GM23338 (cell line): ENCODE data around the gene ABCA5. TPM values are rescaled to one million over a fixed set of nuclear protein-coding genes. Genes with fewer than 3 reads are reported as not detected.

Source experiments
- ATAC-seq: fragments of 200-7000 bp; cut with Tn5 transposase; 3 replicates; pipeline ENCODE4 v1.9.1; 2020
- DNase-seq: peaks from one replicate; pipeline ENCODE4 v3.0.0-alpha.2; 2015; ENCODE audit warnings: low spot score
- H2AFZ ChIP-seq: fragments of 200-600 bp; sonication (generic); 2 replicates; pipeline ENCODE4 v1.8.0; 2016; ENCODE audit warnings: antibody characterized with exemption, mild to moderate bottlenecking, moderate library complexity
- H3F3A ChIP-seq: fragments of 200-600 bp; sonication (generic); replicated peaks from 2 replicates; pipeline ENCODE4 v1.8.0; 2017; ENCODE audit warnings: antibody characterized with exemption, mixed run types, low read depth
- H3K27ac ChIP-seq: fragments of 200-600 bp; sonication (generic); 2 replicates; pipeline ENCODE4 v1.6.1; 2016; ENCODE audit warnings: low read depth
- H3K27me3 ChIP-seq: fragments of 200-600 bp; sonication (generic); 2 replicates; pipeline ENCODE4 v1.8.0; 2016; ENCODE audit warnings: mild to moderate bottlenecking, mixed run types, moderate library complexity; ENCODE audit not compliant: insufficient read depth
- H3K36me3 ChIP-seq: fragments of 200-600 bp; sonication (generic); 2 replicates; pipeline ENCODE4 v1.8.0; 2016; ENCODE audit warnings: mild to moderate bottlenecking; ENCODE audit not compliant: insufficient read depth
- H3K4me1 ChIP-seq: fragments of 200-600 bp; sonication (generic); 2 replicates; pipeline ENCODE4 v1.8.0; 2016; ENCODE audit warnings: mild to moderate bottlenecking, moderate library complexity; ENCODE audit not compliant: insufficient read depth
- H3K4me2 ChIP-seq: fragments of 200-600 bp; sonication (generic); 2 replicates; pipeline ENCODE4 v1.7.1; 2017; ENCODE audit warnings: mixed run types
- H3K4me3 ChIP-seq: fragments of 200-600 bp; sonication (generic); 2 replicates; pipeline ENCODE4 v1.6.1; 2016; ENCODE audit warnings: mixed run types
- H3K79me2 ChIP-seq: fragments of 200-600 bp; sonication (generic); replicated peaks from 2 replicates; pipeline ENCODE4 v1.8.0; 2017; ENCODE audit warnings: mild to moderate bottlenecking; ENCODE audit not compliant: insufficient read depth
- H3K9me2 ChIP-seq: fragments of 200-600 bp; sonication (generic); 2 replicates; pipeline ENCODE4 v1.8.0; 2017; ENCODE audit not compliant: insufficient read depth
- H4K20me1 ChIP-seq: fragments of 200-600 bp; sonication (generic); replicated peaks from 2 replicates; pipeline ENCODE4 v1.8.0; 2017; ENCODE audit warnings: mild to moderate bottlenecking; ENCODE audit not compliant: insufficient read depth
- H3K27ac Mint-ChIP-seq: 2 replicates; pipeline ENCODE4 v1.8.0; 2020; ENCODE audit warnings: inconsistent platforms, mild to moderate bottlenecking, moderate library complexity, mixed read lengths
- H3K27me3 Mint-ChIP-seq: 3 replicates; pipeline ENCODE4 v1.8.0; 2022; ENCODE audit warnings: low read depth, mild to moderate bottlenecking, moderate library complexity, mixed read lengths, inconsistent platforms; ENCODE audit not compliant: insufficient read depth, poor library complexity
- H3K36me3 Mint-ChIP-seq: 3 replicates; pipeline ENCODE4 v1.8.0; 2021; ENCODE audit warnings: low read depth, mild to moderate bottlenecking, inconsistent platforms, moderate library complexity, mixed read lengths
- H3K4me1 Mint-ChIP-seq: 3 replicates; pipeline ENCODE4 v1.8.0; 2020; ENCODE audit warnings: mild to moderate bottlenecking, inconsistent platforms, mixed read lengths
- H3K4me3 Mint-ChIP-seq: 3 replicates; pipeline ENCODE4 v1.8.0; 2021; ENCODE audit warnings: moderate library complexity, mild to moderate bottlenecking, inconsistent platforms, mixed read lengths
- H3K9me3 Mint-ChIP-seq: 3 replicates; pipeline ENCODE4 v1.8.0; 2020; ENCODE audit warnings: moderate library complexity, mild to moderate bottlenecking, inconsistent platforms, mixed read lengths
- CREB1 ChIP-seq: fragments of 250-450 bp; sonication (Bioruptor Pico); IDR thresholded peaks from 2 replicates; pipeline ENCODE4 v1.5.0; 2020; ENCODE audit warnings: low read depth, mild to moderate bottlenecking, moderate library complexity
- EZH2 ChIP-seq: fragments of 200-600 bp; sonication (generic); IDR thresholded peaks from one replicate; pipeline ENCODE4 v1.8.0; 2017; ENCODE audit warnings: antibody characterized with exemption, mild to moderate bottlenecking, low read depth; ENCODE audit not compliant: unreplicated experiment
- EZH2phosphoT487 ChIP-seq: fragments of 200-600 bp; sonication (generic); IDR thresholded peaks from one replicate; pipeline ENCODE4 v1.8.1; 2018; ENCODE audit warnings: antibody characterized with exemption; ENCODE audit not compliant: unreplicated experiment
- JUNB ChIP-seq: IDR thresholded peaks from one replicate; pipeline ENCODE4 v1.6.1; 2016; ENCODE audit warnings: antibody characterized with exemption; ENCODE audit not compliant: unreplicated experiment
- NANOG ChIP-seq: IDR thresholded peaks from 2 replicates; pipeline ENCODE4 v1.6.1; 2016; ENCODE audit warnings: antibody characterized with exemption, borderline replicate concordance
- POLR2AphosphoS5 ChIP-seq: IDR thresholded peaks from 2 replicates; pipeline ENCODE4 v1.6.1; 2016; ENCODE audit warnings: antibody characterized with exemption, low read depth
- STAT1 ChIP-seq: IDR thresholded peaks from one replicate; pipeline ENCODE4 v1.6.1; 2016; ENCODE audit warnings: antibody characterized with exemption; ENCODE audit not compliant: unreplicated experiment
- ZNF114 ChIP-seq: fragments of 250-450 bp; sonication (Bioruptor Pico); IDR thresholded peaks from 2 replicates; pipeline ENCODE4 v1.5.0; 2020; ENCODE audit warnings: mild to moderate bottlenecking, moderate library complexity
- ZNF331 ChIP-seq: fragments of 250-450 bp; sonication (Bioruptor Pico); IDR thresholded peaks from 2 replicates; pipeline ENCODE4 v1.5.0; 2020; ENCODE audit warnings: low read depth, mild to moderate bottlenecking, moderate library complexity
- polyA plus RNA-seq: library from polyadenylated mRNA; unstranded; fragments of >200 nt; fragmentation: Nextera tagmentation; extraction: Ambion mirVana; gene quantifications from 2 replicates; pipeline ENCODE4 v1.2.1, GENCODE V29; 2016
- total RNA-seq: library from RNA; depleted of rRNA; stranded (reverse); fragments of >200 nt; shearing (Covaris generic); gene quantifications from 2 replicates; pipeline ENCODE4 v1.2.3, GENCODE V29; 2014
- TF ChIP-seq, protein P1 (sequence below): IDR thresholded peaks from 2 replicates; pipeline ENCODE4 v1.6.1; 2016; ENCODE audit warnings: antibody characterized with exemption
- TF ChIP-seq, protein P2 (sequence below): IDR thresholded peaks from one replicate; pipeline ENCODE4 v1.6.1; 2018; ENCODE audit warnings: antibody characterized with exemption; ENCODE audit not compliant: unreplicated experiment
- TF ChIP-seq, protein P3 (sequence below), 2 experiments: fragments of 200-600 bp in 1 of 2; sonication (generic) in 1 of 2; conservative IDR thresholded peaks; 2 replicates each; pipeline versions ENCODE4 v1.5.1 to v1.6.1; 2016 to 2017; ENCODE audit warnings: antibody characterized with exemption in 2 of 2, low read depth in 2 of 2, mild to moderate bottlenecking in 2 of 2, moderate library complexity in 1 of 2

ABCA5 gene
- total and polyA plus RNA-seq, 2 experiments from 2014 or later = 3.1 to 3.4 TPM

DNA sequence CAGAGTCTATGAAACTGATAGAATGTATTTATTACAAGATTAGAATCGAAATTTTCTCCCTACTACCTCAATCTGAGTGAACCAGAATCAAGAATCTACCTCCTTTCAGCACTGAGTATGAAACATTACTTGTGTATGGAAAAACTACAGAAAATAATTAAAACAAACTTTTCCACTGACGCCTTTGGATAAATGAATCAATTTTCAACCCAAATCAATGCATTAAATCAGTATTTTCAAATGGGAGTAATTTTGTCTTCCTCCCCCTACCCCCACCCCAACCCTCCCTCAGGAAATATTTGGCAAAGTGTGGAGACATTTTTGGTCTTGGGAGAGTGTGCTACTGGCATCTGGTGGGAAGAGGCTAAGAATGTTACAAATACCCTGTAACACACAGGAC is 90.5 kb downstream of the ABCA5 start (continued):
- TF ChIP-seq, protein P1, sequence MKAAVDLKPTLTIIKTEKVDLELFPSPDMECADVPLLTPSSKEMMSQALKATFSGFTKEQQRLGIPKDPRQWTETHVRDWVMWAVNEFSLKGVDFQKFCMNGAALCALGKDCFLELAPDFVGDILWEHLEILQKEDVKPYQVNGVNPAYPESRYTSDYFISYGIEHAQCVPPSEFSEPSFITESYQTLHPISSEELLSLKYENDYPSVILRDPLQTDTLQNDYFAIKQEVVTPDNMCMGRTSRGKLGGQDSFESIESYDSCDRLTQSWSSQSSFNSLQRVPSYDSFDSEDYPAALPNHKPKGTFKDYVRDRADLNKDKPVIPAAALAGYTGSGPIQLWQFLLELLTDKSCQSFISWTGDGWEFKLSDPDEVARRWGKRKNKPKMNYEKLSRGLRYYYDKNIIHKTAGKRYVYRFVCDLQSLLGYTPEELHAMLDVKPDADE = no peak
- TF ChIP-seq POLR2AphosphoS5 = no peak
- TF ChIP-seq NANOG = no peak
- no peak for TF ChIP-seq STAT1
- TF ChIP-seq EZH2phosphoT487 = no peak
- TF ChIP-seq CREB1 = no peak
- no peak for TF ChIP-seq ZNF331 (CRISPR knock-in tag)
- TF ChIP-seq, protein P2, sequence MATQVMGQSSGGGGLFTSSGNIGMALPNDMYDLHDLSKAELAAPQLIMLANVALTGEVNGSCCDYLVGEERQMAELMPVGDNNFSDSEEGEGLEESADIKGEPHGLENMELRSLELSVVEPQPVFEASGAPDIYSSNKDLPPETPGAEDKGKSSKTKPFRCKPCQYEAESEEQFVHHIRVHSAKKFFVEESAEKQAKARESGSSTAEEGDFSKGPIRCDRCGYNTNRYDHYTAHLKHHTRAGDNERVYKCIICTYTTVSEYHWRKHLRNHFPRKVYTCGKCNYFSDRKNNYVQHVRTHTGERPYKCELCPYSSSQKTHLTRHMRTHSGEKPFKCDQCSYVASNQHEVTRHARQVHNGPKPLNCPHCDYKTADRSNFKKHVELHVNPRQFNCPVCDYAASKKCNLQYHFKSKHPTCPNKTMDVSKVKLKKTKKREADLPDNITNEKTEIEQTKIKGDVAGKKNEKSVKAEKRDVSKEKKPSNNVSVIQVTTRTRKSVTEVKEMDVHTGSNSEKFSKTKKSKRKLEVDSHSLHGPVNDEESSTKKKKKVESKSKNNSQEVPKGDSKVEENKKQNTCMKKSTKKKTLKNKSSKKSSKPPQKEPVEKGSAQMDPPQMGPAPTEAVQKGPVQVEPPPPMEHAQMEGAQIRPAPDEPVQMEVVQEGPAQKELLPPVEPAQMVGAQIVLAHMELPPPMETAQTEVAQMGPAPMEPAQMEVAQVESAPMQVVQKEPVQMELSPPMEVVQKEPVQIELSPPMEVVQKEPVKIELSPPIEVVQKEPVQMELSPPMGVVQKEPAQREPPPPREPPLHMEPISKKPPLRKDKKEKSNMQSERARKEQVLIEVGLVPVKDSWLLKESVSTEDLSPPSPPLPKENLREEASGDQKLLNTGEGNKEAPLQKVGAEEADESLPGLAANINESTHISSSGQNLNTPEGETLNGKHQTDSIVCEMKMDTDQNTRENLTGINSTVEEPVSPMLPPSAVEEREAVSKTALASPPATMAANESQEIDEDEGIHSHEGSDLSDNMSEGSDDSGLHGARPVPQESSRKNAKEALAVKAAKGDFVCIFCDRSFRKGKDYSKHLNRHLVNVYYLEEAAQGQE = no peak
- no peak for TF ChIP-seq EZH2
- TF ChIP-seq ZNF114 = no peak

DNA sequence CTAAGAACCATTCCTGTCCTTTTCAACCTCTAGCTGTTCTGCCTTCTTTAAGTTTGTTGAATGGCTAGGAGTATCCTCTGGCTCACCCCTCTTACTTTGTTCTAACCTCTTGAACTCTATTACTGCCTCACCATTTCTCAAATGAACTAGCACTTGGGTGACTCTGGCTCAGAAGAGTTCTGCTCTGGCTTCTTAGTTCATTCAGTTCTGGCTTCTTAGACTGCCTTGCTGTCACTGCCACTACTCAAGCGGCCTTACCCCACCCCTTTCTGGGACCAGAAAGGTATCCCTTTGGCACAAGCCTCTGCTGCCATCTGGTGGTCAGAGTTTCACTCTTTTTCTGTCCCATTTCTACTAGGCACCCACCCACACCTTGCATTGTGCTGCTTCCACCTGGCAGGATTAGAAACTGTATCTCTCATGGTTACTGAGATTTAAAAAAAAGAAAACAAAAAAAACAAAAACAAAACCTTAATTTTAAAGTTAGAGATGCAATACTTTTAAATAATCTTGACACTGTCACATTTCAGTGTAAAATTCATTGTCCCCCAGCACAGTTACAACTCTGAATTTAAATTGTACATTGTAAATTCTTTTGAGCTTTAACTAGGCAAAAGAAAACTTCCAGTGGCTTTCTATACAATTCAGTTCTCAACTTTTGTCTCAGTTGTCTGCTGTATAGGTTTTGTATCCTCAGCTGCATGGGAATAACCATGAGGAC is 91.4 kb downstream of the ABCA5 start:
- Histone ChIP-seq H3F3A (no peaks in the 10 kb centered on the region), H3K27me3 (no peaks in the 10 kb centered on the region), H3K4me2 (no peak overlapping the region), H3K9me2 (no peaks in the 10 kb centered on the region), H3K27ac (no peak overlapping the region), H3K4me3 (no peak overlapping the region), H4K20me1 (no peaks in the 10 kb centered on the region), H3K4me1 (no peaks in the 10 kb centered on the region), H3K79me2 (no peaks in the 10 kb centered on the region), H3K36me3 (no peaks in the 10 kb centered on the region), H2AFZ (no peak overlapping the region)
- Mint-ChIP-seq H3K4me3 (no peak overlapping the region), H3K4me1 (no peaks in the 10 kb centered on the region; the same call in 2 of the 3 replicates), H3K27me3 (peaks cover 4% of the 10 kb centered on the region), H3K27ac (no peak overlapping the region), H3K9me3 (peaks cover 5% of the 10 kb centered on the region; the same call in 1 of the 3 replicates), H3K36me3 (no peaks in the 10 kb centered on the region)
- TF ChIP-seq NANOG (no peak), JUNB (no peak)
- TF ChIP-seq, protein P2 = no peak
- TF ChIP-seq, protein P3, sequence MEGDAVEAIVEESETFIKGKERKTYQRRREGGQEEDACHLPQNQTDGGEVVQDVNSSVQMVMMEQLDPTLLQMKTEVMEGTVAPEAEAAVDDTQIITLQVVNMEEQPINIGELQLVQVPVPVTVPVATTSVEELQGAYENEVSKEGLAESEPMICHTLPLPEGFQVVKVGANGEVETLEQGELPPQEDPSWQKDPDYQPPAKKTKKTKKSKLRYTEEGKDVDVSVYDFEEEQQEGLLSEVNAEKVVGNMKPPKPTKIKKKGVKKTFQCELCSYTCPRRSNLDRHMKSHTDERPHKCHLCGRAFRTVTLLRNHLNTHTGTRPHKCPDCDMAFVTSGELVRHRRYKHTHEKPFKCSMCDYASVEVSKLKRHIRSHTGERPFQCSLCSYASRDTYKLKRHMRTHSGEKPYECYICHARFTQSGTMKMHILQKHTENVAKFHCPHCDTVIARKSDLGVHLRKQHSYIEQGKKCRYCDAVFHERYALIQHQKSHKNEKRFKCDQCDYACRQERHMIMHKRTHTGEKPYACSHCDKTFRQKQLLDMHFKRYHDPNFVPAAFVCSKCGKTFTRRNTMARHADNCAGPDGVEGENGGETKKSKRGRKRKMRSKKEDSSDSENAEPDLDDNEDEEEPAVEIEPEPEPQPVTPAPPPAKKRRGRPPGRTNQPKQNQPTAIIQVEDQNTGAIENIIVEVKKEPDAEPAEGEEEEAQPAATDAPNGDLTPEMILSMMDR (conservative IDR thresholded peaks at IDR 0.05; ENCODE audit: low read depth in 2 of 2) = peak; percentile 87 to 97
- ATAC-seq (peak; percentile 100), DNase-seq (peak; percentile 96)
